GM12891 (cell line): Measurements from ENCODE around the gene NRN1.

Source experiments
- PAX5 ChIP-seq: IDR thresholded peaks from 2 replicates; pipeline ENCODE4 v1.6.1; 2011; ENCODE audit warnings: low read length, moderate library complexity, mild to moderate bottlenecking; ENCODE audit not compliant: insufficient read depth, severe bottlenecking
- POLR2A ChIP-seq: IDR thresholded peaks from 2 replicates; pipeline ENCODE4 v1.6.1; 2011; ENCODE audit warnings: low read depth, low read length, control low read depth
- POLR2AphosphoS5 ChIP-seq: IDR thresholded peaks from 2 replicates; pipeline ENCODE4 v1.6.1; 2011; ENCODE audit warnings: low read depth, low read length, control low read depth

DNA sequence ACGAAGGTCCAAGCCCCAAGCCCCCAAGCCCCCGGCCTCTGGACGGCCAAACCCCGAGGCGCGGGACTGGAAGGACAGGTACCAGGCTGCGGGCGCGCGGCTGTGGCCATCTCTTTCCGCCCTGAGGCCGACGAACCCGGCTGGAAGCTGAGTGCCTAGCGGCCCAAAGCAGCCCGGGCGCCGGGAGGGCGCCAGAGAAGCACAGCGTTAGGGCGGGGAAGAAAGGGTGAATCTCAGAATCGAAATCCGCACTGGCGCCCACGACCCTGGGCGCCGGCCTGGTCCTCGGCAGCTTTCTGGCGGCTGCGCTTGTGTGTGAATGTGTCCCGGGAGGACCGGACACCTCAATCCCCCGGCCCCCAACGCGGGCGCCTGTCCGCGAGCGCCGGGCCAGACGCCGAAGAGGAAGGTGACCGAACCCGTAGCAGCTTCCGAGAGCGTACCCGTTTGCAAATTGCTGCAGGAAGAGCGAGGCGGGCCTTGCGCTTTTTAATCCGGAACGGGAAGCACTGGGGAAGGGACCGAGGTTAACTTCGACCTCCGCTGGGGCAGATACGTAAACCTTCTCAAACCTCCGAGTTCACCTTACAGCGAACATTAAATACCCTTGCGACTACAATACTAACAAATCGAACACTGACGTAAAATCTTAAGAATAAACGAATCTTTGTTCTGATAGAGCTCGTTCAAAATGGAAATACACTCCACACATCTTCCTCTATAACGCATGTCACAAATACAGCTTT lies 2.9 kb downstream of the NRN1 start:
- TF ChIP-seq POLR2A: no peak
- no peak for TF ChIP-seq POLR2AphosphoS5
- no peak for TF ChIP-seq PAX5
